HepG2 (cell line): ENCODE data around the gene PLEKHH1. TPM values are rescaled to one million over a fixed set of nuclear protein-coding genes. Genes with fewer than 3 reads are reported as not detected.

Source experiments
- ATAC-seq: fragments of 200-7000 bp; cut with Tn5 transposase; 3 replicates; pipeline ENCODE4 v1.9.1; 2020; ENCODE audit warnings: mild to moderate bottlenecking, moderate library complexity
- BruUV-seq: library from RNA; stranded (reverse); fragments of 400-500 nt; replicated peaks from 2 replicates; lab custom pipeline; 2021; lab: Mats Ljungman, UMichigan
- CTCF ChIA-PET: fragments of 300-600 bp; formaldehyde crosslinking; extraction: SDS; loops from one replicate; lab custom pipeline; 2021; ENCODE audit warnings: low total read pairs, inconsistent platforms, low intra/inter-chr PET ratio; lab: Yijun Ruan, JAX
- POLR2A ChIA-PET: fragments of 350-600 bp; sonication (Branson Sonifier 250); formaldehyde crosslinking; loops from one replicate; lab custom pipeline; 2020; ENCODE audit warnings: antibody characterized with exemption, inconsistent platforms; lab: Yijun Ruan, JAX
- DNase-seq: peaks from one replicate; pipeline ENCODE4 v3.0.0-alpha.2; 2015; ENCODE audit warnings: low spot score
- FAIRE-seq: peaks from 3 replicates; lab custom pipeline; 2011; peaks lifted over from hg19 to GRCh38; lab: Jason Lieb, UNC
- H2AFZ ChIP-seq: one replicate; pipeline ENCODE4 v1.6.1; 2011; ENCODE audit warnings: low read length, inconsistent platforms
- H3K27ac ChIP-seq: fragments of 300-600 bp; 3 replicates; pipeline ENCODE4 v1.8.0; 2011; ENCODE audit warnings: mixed run types, mild to moderate bottlenecking, mixed read lengths, low read length, inconsistent platforms; ENCODE audit not compliant: insufficient read depth; ENCODE audit errors: extremely low read length
- H3K27me3 ChIP-seq, 2 experiments: fragments of 200-600 bp in 1 of 2; 2 replicates in 1 of 2; 3 replicates in 1 of 2; pipeline versions ENCODE4 v1.6.0 to v1.8.0; 2011; ENCODE audit warnings: low read length in 2 of 2, mild to moderate bottlenecking in 2 of 2, moderate library complexity in 2 of 2, inconsistent platforms in 1 of 2; ENCODE audit not compliant: insufficient read depth in 2 of 2, control insufficient read depth in 1 of 2
- H3K36me3 ChIP-seq, 2 experiments: fragments of 200-600 bp in 1 of 2; replicated peaks in 1 of 2; 2 replicates in 1 of 2; 3 replicates in 1 of 2; pipeline versions ENCODE4 v1.5.1 to v1.8.0; 2011; ENCODE audit warnings: low read length in 2 of 2, inconsistent platforms in 1 of 2; ENCODE audit not compliant: insufficient read depth in 2 of 2, control insufficient read depth in 1 of 2
- H3K4me1 ChIP-seq: 2 replicates; pipeline ENCODE4 v1.5.1; 2012; ENCODE audit warnings: low read length, inconsistent platforms; ENCODE audit not compliant: insufficient read depth
- H3K4me2 ChIP-seq: 2 replicates; pipeline ENCODE4 v1.6.0; 2011; ENCODE audit warnings: low read depth, low read length, inconsistent platforms
- H3K4me3 ChIP-seq, 3 experiments: fragments of 200-600 bp in 1 of 3; sonication (generic), shearing (Covaris generic) in 1 of 3; replicated peaks in 1 of 3; 2 replicates each; pipeline ENCODE4 v1.5.1; 2011 to 2016; ENCODE audit warnings: low read length in 3 of 3, inconsistent platforms in 2 of 3, low read depth in 2 of 3, mild to moderate bottlenecking in 2 of 3, control low read depth in 1 of 3, mixed read lengths in 1 of 3; ENCODE audit not compliant: insufficient read depth in 1 of 3
- H3K79me2 ChIP-seq: one replicate; pipeline ENCODE4 v1.6.1; 2011; ENCODE audit warnings: low read length, inconsistent platforms; ENCODE audit not compliant: insufficient read depth
- H3K9ac ChIP-seq: 2 replicates; pipeline ENCODE4 v1.6.0; 2011; ENCODE audit warnings: mild to moderate bottlenecking, low read depth, low read length, inconsistent platforms; ENCODE audit not compliant: insufficient read depth
- H3K9me3 ChIP-seq: 2 replicates; pipeline ENCODE4 v1.5.1; 2012; ENCODE audit warnings: mild to moderate bottlenecking, low read length
- H4K20me1 ChIP-seq: 2 replicates; pipeline ENCODE4 v1.6.0; 2011; ENCODE audit warnings: inconsistent platforms, mild to moderate bottlenecking, low read length, moderate library complexity; ENCODE audit not compliant: insufficient read depth
- ATF7-NPFF ChIP-seq: sonication (generic); formaldehyde crosslinking; IDR thresholded peaks from 2 replicates; pipeline ENCODE4 v1.8.1; 2023; ENCODE audit warnings: mild to moderate bottlenecking, low read depth, missing genetic modification reagents, moderate library complexity
- GTF3A ChIP-seq: sonication (generic); formaldehyde crosslinking; conservative IDR thresholded peaks from 2 replicates; pipeline ENCODE4 v1.4.0; 2020; ENCODE audit warnings: mild to moderate bottlenecking, missing genetic modification reagents
- KMT2B ChIP-seq: IDR thresholded peaks from 2 replicates; pipeline ENCODE4 v1.6.1; 2016; ENCODE audit warnings: missing genetic modification reagents, missing compliant biosample characterization
- NFKB2 ChIP-seq: sonication (generic); formaldehyde crosslinking; IDR thresholded peaks from 2 replicates; pipeline ENCODE4 v1.4.0; 2020; ENCODE audit warnings: missing genetic modification reagents, borderline replicate concordance
- SNAPC2 ChIP-seq: sonication (generic); formaldehyde crosslinking; IDR thresholded peaks from 2 replicates; pipeline ENCODE4 v1.8.1; 2022; ENCODE audit warnings: mild to moderate bottlenecking, missing genetic modification reagents
- ZFP36L1 ChIP-seq: sonication (generic); formaldehyde crosslinking; IDR thresholded peaks from 2 replicates; pipeline ENCODE4 v1.8.0; 2022; ENCODE audit warnings: mild to moderate bottlenecking, missing genetic modification reagents, moderate library complexity
- ZNF12 ChIP-seq: sonication (generic); formaldehyde crosslinking; IDR thresholded peaks from 2 replicates; pipeline ENCODE4 v1.5.0; 2020; ENCODE audit warnings: missing genetic modification reagents
- ZNF350 ChIP-seq: sonication (generic); formaldehyde crosslinking; IDR thresholded peaks from 2 replicates; pipeline ENCODE4 v1.4.0; 2020; ENCODE audit warnings: mild to moderate bottlenecking, low read depth, missing genetic modification reagents, borderline replicate concordance
- ZNF569 ChIP-seq: sonication (generic); formaldehyde crosslinking; IDR thresholded peaks from 2 replicates; pipeline ENCODE4 v1.5.0; 2020; ENCODE audit warnings: mild to moderate bottlenecking, missing genetic modification reagents, moderate library complexity, borderline replicate concordance
- WGBS: methylation state at CpG from one replicate; pipeline ENCODE4 v1.1.6; 2017; ENCODE audit warnings: low lambda C conversion rate; 5-methylcytosine and 5-hydroxymethylcytosine counted together
- in situ Hi-C: cut with HindIII; loops from 2 replicates; pipeline ENCODE4 v1.10.0; 2017; ENCODE audit warnings: low pct_unique_long_range_greater_than_20kb; ENCODE audit not compliant: extremely low pct_ligation_motif_present
- intact Hi-C: fragments of 100-400 bp; cut with micrococcal nuclease; formaldehyde crosslinking; loops from one replicate; pipeline ENCODE4 v1.10.0; 2022; ENCODE audit not compliant: unreplicated experiment
- polyA plus RNA-seq, 8 experiments: library from polyadenylated mRNA; depleted of rRNA in 3 of 8; stranded (reverse) in 7 of 8; unstranded in 1 of 8; fragments of >200 nt; fragmentation: Illumina TruSeq in 4 of 8; extraction: Trizol in 4 of 8; gene quantifications; 2 replicates each; pipeline versions ENCODE4 v1.2.1 to v1.2.3, GENCODE V29; 2011 to 2016; ENCODE audit warnings: low read depth in 4 of 8, missing spikeins in 1 of 8, mixed read lengths in 1 of 8; ENCODE audit not compliant: insufficient read depth in 1 of 8
- total RNA-seq, 5 experiments: library from RNA; depleted of rRNA; stranded (reverse); fragments of >200 nt; fragmentation: Illumina TruSeq; extraction: Trizol; gene quantifications; 2 replicates each; pipeline ENCODE4 v1.2.3, GENCODE V29; 2016; ENCODE audit warnings: low read depth in 1 of 5
- TF ChIP-seq, protein P1 (sequence below): sonication (generic); formaldehyde crosslinking; IDR thresholded peaks from 2 replicates; pipeline ENCODE4 v1.5.0; 2020; ENCODE audit warnings: missing genetic modification reagents, mild to moderate bottlenecking, borderline replicate concordance

The PLEKHH1 gene
- total and polyA plus RNA-seq, 2 of the 13 experiments (the other 11 are each of a cell fraction or from before 2014, with no cell fraction given), result 8.6 to 15.8 TPM

- ChIA-PET POLR2A (no interaction called here), CTCF (no interaction called here)
- DNase-seq (no peak), FAIRE-seq (no peak), ATAC-seq (no peak)
- Histone ChIP-seq H3K4me2 (no peak overlapping the region), H2AFZ (no peak overlapping the region), H3K9ac (no peak overlapping the region), H4K20me1 (no peaks in the 10 kb centered on the region), H3K27me3 (peaks cover 3 to 10% of the 10 kb centered on the region in 2 experiments; a peak in 2 of 5 replicates), H3K4me1 (no peaks in the 10 kb centered on the region), H3K27ac (no peak overlapping the region), H3K9me3 (peaks cover 11% of the 10 kb centered on the region), H3K36me3 (no peaks in the 10 kb centered on the region), H3K4me3 (no peak overlapping the region), H3K79me2 (no peaks in the 10 kb centered on the region)
- no TSS peak for BruUV-seq
- 26% methylated on average over 4 of the region's 4 CpGs for WGBS
- no peak for TF ChIP-seq KMT2B
- TF ChIP-seq SNAPC2, result no peak
- no peak for TF ChIP-seq ZNF12 (CRISPR knock-in tag)
- TF ChIP-seq ZFP36L1 (CRISPR knock-in tag), result no peak
- TF ChIP-seq ATF7-NPFF (CRISPR knock-in tag), result no peak
- no peak for TF ChIP-seq GTF3A (CRISPR knock-in tag)
- no peak for TF ChIP-seq ZNF569
- no peak for TF ChIP-seq ZNF350 (CRISPR knock-in tag)
- TF ChIP-seq NFKB2 (CRISPR knock-in tag), result no peak
- TF ChIP-seq, protein P1, sequence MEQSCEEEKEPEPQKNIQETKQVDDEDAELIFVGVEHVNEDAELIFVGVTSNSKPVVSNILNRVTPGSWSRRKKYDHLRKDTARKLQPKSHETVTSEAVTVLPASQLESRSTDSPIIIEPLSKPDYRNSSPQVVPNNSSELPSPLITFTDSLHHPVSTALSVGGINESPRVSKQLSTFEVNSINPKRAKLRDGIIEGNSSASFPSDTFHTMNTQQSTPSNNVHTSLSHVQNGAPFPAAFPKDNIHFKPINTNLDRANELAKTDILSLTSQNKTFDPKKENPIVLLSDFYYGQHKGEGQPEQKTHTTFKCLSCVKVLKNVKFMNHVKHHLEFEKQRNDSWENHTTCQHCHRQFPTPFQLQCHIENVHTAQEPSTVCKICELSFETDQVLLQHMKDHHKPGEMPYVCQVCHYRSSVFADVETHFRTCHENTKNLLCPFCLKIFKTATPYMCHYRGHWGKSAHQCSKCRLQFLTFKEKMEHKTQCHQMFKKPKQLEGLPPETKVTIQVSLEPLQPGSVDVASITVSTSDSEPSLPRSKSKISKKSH (CRISPR knock-in tag), result no peak
- intact Hi-C loops (no loop called here), in situ Hi-C loops (no loop called here)
Measured at GRCh38 chr14:67497716-67498115, 35.4 kb upstream of the PLEKHH1 start.
